ENCODE data around the gene MTMR12. TPM values are rescaled to one million over a fixed set of nuclear protein-coding genes. Genes with fewer than 3 reads are reported as not detected.
A peak's percentile ranks its signal among the peaks of the same experiment; 100 is the strongest.

The MTMR12 gene
- total RNA-seq, 3 donors from 2014 or later, result 19.3 to 43.8 (median 20.7) TPM

DNA sequence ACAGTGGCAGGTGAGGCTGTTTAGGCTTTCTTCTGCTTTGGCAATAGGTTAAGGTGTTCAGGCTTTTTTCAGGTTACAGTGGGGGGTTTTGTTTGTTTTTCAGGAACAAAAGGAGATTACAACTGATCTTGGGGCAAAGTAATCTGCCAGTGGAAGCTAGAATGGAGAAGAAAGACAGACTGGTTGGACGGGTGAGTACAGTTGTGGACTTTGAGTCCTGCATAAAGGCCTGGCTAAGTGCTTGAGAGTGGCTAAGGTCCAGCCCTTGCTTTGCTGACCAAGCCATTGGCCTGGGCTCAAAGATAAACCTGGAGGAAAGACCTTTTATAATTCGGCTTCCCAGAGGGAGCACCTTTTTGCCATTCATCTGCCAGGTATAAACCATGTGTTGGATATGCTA lies 63.1 kb downstream of the MTMR12 start:
- Histone ChIP-seq H3K9me3 (no peaks in the 10 kb centered on the region), H3K36me3 (ENCODE audit: low read depth) (peaks cover 9% of the 10 kb centered on the region), H3K4me3 (no peak overlapping the region), H3K4me1 (ENCODE audit: low read depth) (no peaks in the 10 kb centered on the region)
- TF ChIP-seq, protein P1, sequence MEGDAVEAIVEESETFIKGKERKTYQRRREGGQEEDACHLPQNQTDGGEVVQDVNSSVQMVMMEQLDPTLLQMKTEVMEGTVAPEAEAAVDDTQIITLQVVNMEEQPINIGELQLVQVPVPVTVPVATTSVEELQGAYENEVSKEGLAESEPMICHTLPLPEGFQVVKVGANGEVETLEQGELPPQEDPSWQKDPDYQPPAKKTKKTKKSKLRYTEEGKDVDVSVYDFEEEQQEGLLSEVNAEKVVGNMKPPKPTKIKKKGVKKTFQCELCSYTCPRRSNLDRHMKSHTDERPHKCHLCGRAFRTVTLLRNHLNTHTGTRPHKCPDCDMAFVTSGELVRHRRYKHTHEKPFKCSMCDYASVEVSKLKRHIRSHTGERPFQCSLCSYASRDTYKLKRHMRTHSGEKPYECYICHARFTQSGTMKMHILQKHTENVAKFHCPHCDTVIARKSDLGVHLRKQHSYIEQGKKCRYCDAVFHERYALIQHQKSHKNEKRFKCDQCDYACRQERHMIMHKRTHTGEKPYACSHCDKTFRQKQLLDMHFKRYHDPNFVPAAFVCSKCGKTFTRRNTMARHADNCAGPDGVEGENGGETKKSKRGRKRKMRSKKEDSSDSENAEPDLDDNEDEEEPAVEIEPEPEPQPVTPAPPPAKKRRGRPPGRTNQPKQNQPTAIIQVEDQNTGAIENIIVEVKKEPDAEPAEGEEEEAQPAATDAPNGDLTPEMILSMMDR (IDR thresholded peaks at IDR 0.05), result no peak
- ATAC-seq (peak; percentile 81), DNase-seq (peak in 1 of 3 donors; percentile 17)
- intact Hi-C loops (cut with DNase I, micrococcal nuclease), result no loop called here

DNA sequence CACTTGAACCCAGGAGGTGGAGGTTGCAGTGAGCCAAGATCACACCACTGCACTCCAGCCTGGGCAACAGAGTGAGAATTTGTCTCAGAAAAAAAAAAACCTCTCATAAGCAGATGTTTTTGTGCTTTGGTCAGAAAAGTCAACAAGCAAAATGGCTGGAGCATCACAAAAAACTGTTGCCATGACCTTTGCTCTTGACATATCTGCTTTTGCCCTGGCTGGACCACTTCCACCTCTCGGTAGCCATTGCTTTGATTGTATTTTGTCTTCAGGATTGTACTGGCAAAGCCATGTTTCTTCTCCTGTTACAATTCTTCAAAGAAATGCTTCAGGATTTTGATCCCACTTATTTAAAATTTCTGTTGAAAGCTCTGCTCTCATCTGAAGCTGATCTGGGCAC lies 67.0 kb downstream of the MTMR12 start:
- no peaks in the 10 kb centered on the region for H3K9me3 ChIP-seq
- intact Hi-C loops (cut with DNase I, micrococcal nuclease), result no loop called here
- TF ChIP-seq, protein P1 (IDR thresholded peaks at IDR 0.05), result no peak
- no peak overlapping the region for H3K4me3 ChIP-seq
- peaks cover 9% of the 10 kb centered on the region for H3K36me3 ChIP-seq (ENCODE audit: low read depth)
- no peak for ATAC-seq
- H3K4me1 ChIP-seq (ENCODE audit: low read depth), result no peaks in the 10 kb centered on the region
- DNase-seq, result no peak

DNA sequence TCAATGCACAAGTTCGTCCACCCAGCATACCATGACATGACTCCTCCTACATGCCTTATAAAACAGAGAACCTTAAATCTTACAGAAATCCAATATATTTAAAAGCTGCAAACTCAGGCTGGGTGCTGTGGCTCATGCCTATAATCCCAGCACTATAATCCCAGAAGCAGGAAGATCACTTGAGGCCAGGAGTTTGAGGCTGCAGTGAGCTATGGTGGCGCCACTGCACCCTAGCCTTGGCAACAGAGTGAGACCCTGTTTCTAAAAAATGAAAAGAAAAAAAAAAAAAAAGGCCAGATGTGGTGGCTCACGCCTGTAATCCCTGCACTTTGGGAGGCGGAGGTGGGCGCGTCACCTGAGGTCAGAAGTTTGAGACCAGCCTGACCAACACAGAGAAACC lies 68.7 kb downstream of the MTMR12 start:
- Histone ChIP-seq H3K36me3 (ENCODE audit: low read depth) (peaks cover 9% of the 10 kb centered on the region), H3K4me1 (ENCODE audit: low read depth) (no peaks in the 10 kb centered on the region), H3K4me3 (no peak overlapping the region), H3K9me3 (no peaks in the 10 kb centered on the region)
- DNase-seq (no peak), ATAC-seq (no peak)
- intact Hi-C loops (cut with DNase I, micrococcal nuclease), result no loop called here
- TF ChIP-seq, protein P1 (IDR thresholded peaks at IDR 0.05), result no peak

DNA sequence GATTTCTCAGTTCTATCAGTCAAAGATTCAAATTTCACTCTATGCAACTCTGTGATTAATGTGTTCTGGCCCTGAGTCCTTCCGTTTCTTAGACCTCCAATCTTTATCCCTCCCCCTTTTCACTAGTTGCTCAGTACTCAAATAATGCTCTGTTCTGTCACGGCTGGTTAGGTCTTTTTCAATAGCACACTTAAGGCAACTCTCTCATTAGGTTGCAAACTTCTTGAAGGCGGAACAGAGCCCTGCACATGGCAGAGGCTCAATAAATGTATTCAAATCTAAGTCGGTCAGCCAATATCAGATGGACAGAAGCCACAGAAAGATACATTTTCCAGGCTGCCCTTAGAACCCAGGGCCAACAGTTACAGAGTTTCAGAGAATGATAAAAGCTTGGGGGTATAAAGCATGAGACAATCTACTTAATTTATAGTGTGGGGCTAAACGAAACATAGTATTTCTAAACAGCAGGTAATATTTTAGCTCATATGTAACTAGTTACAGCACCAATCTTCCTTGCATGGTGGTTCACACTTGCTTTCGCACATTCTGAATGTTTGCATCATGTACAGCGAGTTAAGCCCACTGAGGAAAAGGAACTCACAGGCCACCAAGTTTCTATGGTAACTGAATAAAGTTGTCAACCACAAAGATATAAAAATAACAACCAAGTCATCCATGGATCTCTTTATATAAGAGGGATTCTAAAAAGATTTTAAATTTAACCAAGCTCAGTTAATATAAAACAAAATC lies 71.5 kb downstream of the MTMR12 start:
- DNase-seq (no peak), ATAC-seq (no peak)
- TF ChIP-seq, protein P1 (IDR thresholded peaks at IDR 0.05), result no peak
- no peaks in the 10 kb centered on the region for H3K9me3 ChIP-seq
- H3K4me3 ChIP-seq, result no peak overlapping the region
- no peaks in the 10 kb centered on the region for H3K36me3 ChIP-seq (ENCODE audit: low read depth)
- intact Hi-C loops (cut with DNase I, micrococcal nuclease), result no loop called here
- H3K4me1 ChIP-seq (ENCODE audit: low read depth), result no peaks in the 10 kb centered on the region

DNA sequence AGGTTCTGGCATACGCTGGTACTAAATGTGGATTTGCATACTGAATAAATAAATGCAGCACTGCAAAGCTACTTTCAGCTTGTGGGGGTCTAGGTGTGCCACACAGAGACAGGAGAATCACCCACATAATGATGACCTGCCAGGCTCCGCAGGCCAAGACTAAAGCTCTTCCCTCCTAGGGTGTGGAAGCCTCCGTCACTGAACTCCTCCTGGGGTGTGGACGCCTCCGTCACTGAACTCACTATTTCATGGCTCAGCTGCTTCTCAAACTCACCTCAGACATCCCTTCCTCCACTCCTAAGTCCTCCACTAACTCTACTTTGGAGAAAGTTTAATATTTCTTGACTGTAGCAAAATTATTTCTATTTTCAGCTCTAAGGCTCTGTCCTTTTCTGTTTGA lies 73.4 kb downstream of the MTMR12 start:
- TF ChIP-seq, protein P1 (IDR thresholded peaks at IDR 0.05), result no peak
- intact Hi-C loops (cut with DNase I, micrococcal nuclease), result no loop called here
- H3K36me3 ChIP-seq (ENCODE audit: low read depth), result no peaks in the 10 kb centered on the region

More for the DNA sequence above, 73.4 kb downstream of the MTMR12 start:
- H3K4me1 ChIP-seq (ENCODE audit: low read depth), result no peaks in the 10 kb centered on the region
- no peaks in the 10 kb centered on the region for H3K9me3 ChIP-seq
- H3K4me3 ChIP-seq, result no peak overlapping the region
- no peak for DNase-seq
- ATAC-seq, result no peak
